K562 (cell line): ENCODE data around the gene PRUNE1. TPM values are rescaled to one million over a fixed set of nuclear protein-coding genes. Genes with fewer than 3 reads are reported as not detected.

Experiments
- CEBPB ChIP-seq: fragments of 450-650 bp; IDR thresholded peaks from 2 replicates; pipeline ENCODE4 v1.6.1; 2016; ENCODE audit warnings: missing genetic modification characterization, missing compliant biosample characterization
- CHD2 ChIP-seq: IDR thresholded peaks from 2 replicates; pipeline ENCODE4 v1.6.1; 2011; ENCODE audit warnings: low read depth, low read length
- EGR1 ChIP-seq: fragments of 450-650 bp; conservative IDR thresholded peaks from 2 replicates; pipeline ENCODE4 v1.6.1; 2017; ENCODE audit warnings: mild to moderate bottlenecking
- HDAC8 ChIP-seq: fragments of 450-650 bp; IDR thresholded peaks from 2 replicates; pipeline ENCODE4 v1.6.1; 2016; ENCODE audit warnings: mild to moderate bottlenecking, missing genetic modification characterization, moderate library complexity, missing compliant biosample characterization
- KAT7 ChIP-seq: sonication (generic); formaldehyde crosslinking; IDR thresholded peaks from 2 replicates; pipeline ENCODE4 v1.8.0; 2022; ENCODE audit warnings: missing genetic modification reagents, mild to moderate bottlenecking, borderline replicate concordance
- LEF1 ChIP-seq: fragments of 450-650 bp; IDR thresholded peaks from 2 replicates; pipeline ENCODE4 v1.6.1; 2016; ENCODE audit warnings: mild to moderate bottlenecking
- NFE2 ChIP-seq: IDR thresholded peaks from 2 replicates; pipeline ENCODE4 v1.6.1; 2014; ENCODE audit warnings: antibody characterized with exemption, low read depth
- POLR3G ChIP-seq: IDR thresholded peaks from 2 replicates; pipeline ENCODE4 v1.6.1; 2011; ENCODE audit not compliant: insufficient read length, insufficient replicate concordance; ENCODE audit errors: extremely low read depth
- SOX6 ChIP-seq: fragments of 450-650 bp; IDR thresholded peaks from 2 replicates; pipeline ENCODE4 v1.6.1; 2014; ENCODE audit warnings: mild to moderate bottlenecking
- ZBTB7A ChIP-seq: IDR thresholded peaks from 2 replicates; pipeline ENCODE4 v1.6.1; 2011; ENCODE audit warnings: low read depth, mild to moderate bottlenecking, low read length, moderate library complexity, borderline replicate concordance; ENCODE audit not compliant: control insufficient read depth
- ZNF431 ChIP-seq: sonication (generic); formaldehyde crosslinking; IDR thresholded peaks from 2 replicates; pipeline ENCODE4 v1.8.0; 2022; ENCODE audit warnings: mild to moderate bottlenecking, missing genetic modification reagents
- polyA plus RNA-seq, 8 experiments: library from polyadenylated mRNA; depleted of rRNA in 4 of 8; stranded (reverse) in 5 of 8; unstranded in 3 of 8; fragments of >200 nt; fragmentation: Nextera tagmentation in 2 of 8; fragmentation: Illumina TruSeq in 1 of 8; extraction: Ambion mirVana in 2 of 8; extraction: Trizol in 1 of 8; gene quantifications; 2 replicates each; pipeline versions ENCODE4 v1.2.1 to v1.2.3, GENCODE V29; 2011 to 2014; ENCODE audit warnings: inconsistent platforms in 1 of 8, missing spikeins in 1 of 8
- total RNA-seq, 7 experiments: library from RNA; depleted of rRNA in 6 of 7; stranded (reverse); fragments of >200 nt in 6 of 7; fragmentation: Illumina TruSeq in 2 of 7; extraction: Trizol in 2 of 7; gene quantifications; 2 replicates each; pipeline versions ENCODE4 v1.2.1 to v1.2.3, GENCODE V29; 2011 to 2021; ENCODE audit warnings: low replicate concordance in 1 of 7
- TF ChIP-seq, protein P1 (sequence below): fragments of 200-800 bp; sonication (Bioruptor generic); IDR thresholded peaks from 2 replicates; pipeline ENCODE4 v1.6.1; 2017; ENCODE audit warnings: missing genetic modification characterization, missing compliant biosample characterization
- TF ChIP-seq, protein P2 (sequence below): fragments of 450-650 bp; conservative IDR thresholded peaks from 2 replicates; pipeline ENCODE4 v1.6.1; 2016; ENCODE audit warnings: missing genetic modification characterization, low read depth, mild to moderate bottlenecking, control low read depth, missing compliant biosample characterization
- TF ChIP-seq, protein P3 (sequence below), 2 experiments: fragments of 450-650 bp in 1 of 2; sonication (generic) in 1 of 2; formaldehyde crosslinking in 1 of 2; IDR thresholded peaks in 1 of 2; conservative IDR thresholded peaks in 1 of 2; 2 replicates each; pipeline versions ENCODE4 v1.6.1 to v1.8.1; 2016 to 2023; ENCODE audit warnings: mild to moderate bottlenecking in 2 of 2, moderate library complexity in 2 of 2, inconsistent platforms in 1 of 2, missing genetic modification reagents in 1 of 2
- TF ChIP-seq, protein P4 (sequence below), 3 experiments: IDR thresholded peaks in 2 of 3; conservative IDR thresholded peaks in 1 of 3; 2 replicates each; pipeline ENCODE4 v1.5.1; 2011 to 2012; ENCODE audit warnings: low read length in 3 of 3, mild to moderate bottlenecking in 3 of 3, control low read depth in 2 of 3, improper control_type of control experiment in 1 of 3, inconsistent platforms in 1 of 3, low read depth in 1 of 3, mixed read lengths in 1 of 3, moderate library complexity in 1 of 3; ENCODE audit not compliant: insufficient read depth in 2 of 3

Gene PRUNE1
- total and polyA plus RNA-seq, 9 of the 15 experiments (the other 6 are each of a cell fraction or from before 2014, with no cell fraction given), result 16.7 to 48.3 (median 26.2) TPM

DNA sequence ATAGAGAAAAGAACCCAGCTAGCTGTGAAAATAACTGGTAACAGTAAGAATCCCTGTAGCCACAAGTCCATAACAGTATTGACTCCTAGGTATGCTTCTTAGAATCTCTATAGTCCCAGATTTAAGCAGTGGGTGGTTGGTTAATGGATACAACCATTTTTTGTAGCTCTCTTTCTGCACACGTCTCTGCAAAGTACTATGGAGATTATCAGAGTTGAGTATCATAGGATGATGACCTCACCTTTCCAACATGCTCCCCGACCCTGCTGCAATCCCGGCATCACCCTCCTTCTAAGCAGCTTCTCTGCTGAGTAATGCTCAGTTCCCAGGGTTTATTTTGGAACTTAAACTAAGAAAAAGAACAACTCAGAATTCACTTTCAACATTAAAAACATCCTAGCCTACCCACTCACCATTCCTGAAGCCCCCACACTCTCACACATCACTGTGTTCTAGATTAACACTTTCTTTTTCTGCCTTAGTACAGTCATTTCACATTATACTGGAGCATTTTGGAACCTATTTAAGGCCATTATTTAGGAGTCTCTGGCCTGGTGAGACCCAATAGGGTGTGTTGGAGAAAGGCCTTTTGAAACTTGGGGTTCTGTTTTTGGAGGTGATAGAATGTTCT, 54.6 kb downstream of the PRUNE1 start (continued):
- TF ChIP-seq, protein P1, sequence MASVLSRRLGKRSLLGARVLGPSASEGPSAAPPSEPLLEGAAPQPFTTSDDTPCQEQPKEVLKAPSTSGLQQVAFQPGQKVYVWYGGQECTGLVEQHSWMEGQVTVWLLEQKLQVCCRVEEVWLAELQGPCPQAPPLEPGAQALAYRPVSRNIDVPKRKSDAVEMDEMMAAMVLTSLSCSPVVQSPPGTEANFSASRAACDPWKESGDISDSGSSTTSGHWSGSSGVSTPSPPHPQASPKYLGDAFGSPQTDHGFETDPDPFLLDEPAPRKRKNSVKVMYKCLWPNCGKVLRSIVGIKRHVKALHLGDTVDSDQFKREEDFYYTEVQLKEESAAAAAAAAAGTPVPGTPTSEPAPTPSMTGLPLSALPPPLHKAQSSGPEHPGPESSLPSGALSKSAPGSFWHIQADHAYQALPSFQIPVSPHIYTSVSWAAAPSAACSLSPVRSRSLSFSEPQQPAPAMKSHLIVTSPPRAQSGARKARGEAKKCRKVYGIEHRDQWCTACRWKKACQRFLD (CRISPR knock-in tag), result peak; percentile 56; the same call in 1 of the 2 replicates
- TF ChIP-seq, protein P2, sequence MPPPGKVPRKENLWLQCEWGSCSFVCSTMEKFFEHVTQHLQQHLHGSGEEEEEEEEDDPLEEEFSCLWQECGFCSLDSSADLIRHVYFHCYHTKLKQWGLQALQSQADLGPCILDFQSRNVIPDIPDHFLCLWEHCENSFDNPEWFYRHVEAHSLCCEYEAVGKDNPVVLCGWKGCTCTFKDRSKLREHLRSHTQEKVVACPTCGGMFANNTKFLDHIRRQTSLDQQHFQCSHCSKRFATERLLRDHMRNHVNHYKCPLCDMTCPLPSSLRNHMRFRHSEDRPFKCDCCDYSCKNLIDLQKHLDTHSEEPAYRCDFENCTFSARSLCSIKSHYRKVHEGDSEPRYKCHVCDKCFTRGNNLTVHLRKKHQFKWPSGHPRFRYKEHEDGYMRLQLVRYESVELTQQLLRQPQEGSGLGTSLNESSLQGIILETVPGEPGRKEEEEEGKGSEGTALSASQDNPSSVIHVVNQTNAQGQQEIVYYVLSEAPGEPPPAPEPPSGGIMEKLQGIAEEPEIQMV, result no peak
- TF ChIP-seq CHD2 (no peak), HDAC8 (tag) (peak; percentile 68; the same call in 1 of the 2 replicates), EGR1 (0 out of 2 replicates have a peak, but pooled peaks have one; percentile 9), ZNF431 (CRISPR knock-in tag) (no peak), KAT7 (CRISPR knock-in tag) (no peak), ZBTB7A (no peak), SOX6 (no peak), CEBPB (tag) (peak; percentile 36; the same call in 1 of the 2 replicates), NFE2 (peak; percentile 85), POLR3G (no peak), LEF1 (peak; percentile 44; the same call in 1 of the 2 replicates)
- TF ChIP-seq, protein P3, sequence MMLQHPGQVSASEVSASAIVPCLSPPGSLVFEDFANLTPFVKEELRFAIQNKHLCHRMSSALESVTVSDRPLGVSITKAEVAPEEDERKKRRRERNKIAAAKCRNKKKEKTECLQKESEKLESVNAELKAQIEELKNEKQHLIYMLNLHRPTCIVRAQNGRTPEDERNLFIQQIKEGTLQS (IDR thresholded peaks at IDR 0.05), result peak; percentile 99
- TF ChIP-seq, protein P3 (CRISPR knock-in tag; conservative IDR thresholded peaks at IDR 0.05), result peak; percentile 94
- TF ChIP-seq, protein P4, sequence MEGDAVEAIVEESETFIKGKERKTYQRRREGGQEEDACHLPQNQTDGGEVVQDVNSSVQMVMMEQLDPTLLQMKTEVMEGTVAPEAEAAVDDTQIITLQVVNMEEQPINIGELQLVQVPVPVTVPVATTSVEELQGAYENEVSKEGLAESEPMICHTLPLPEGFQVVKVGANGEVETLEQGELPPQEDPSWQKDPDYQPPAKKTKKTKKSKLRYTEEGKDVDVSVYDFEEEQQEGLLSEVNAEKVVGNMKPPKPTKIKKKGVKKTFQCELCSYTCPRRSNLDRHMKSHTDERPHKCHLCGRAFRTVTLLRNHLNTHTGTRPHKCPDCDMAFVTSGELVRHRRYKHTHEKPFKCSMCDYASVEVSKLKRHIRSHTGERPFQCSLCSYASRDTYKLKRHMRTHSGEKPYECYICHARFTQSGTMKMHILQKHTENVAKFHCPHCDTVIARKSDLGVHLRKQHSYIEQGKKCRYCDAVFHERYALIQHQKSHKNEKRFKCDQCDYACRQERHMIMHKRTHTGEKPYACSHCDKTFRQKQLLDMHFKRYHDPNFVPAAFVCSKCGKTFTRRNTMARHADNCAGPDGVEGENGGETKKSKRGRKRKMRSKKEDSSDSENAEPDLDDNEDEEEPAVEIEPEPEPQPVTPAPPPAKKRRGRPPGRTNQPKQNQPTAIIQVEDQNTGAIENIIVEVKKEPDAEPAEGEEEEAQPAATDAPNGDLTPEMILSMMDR (IDR thresholded peaks at IDR 0.05 in 2 of 3, conservative IDR thresholded peaks at IDR 0.05 in 1 of 3; ENCODE audit: insufficient read depth in 2 of 3, low read depth in 1 of 3, low read length in 3 of 3), result no peak
